GM12864 (cell line): ENCODE data around the gene ATG4D.
"Not testable (repeated sequence)": the region's sequence is repeated elsewhere in the genome, so short reads cannot be mapped to it uniquely, and the experiment has no call there.

ENCODE experiments used
- DNase-seq: peaks from one replicate; pipeline ENCODE4 v3.0.0-alpha.2; 2011; ENCODE audit warnings: low read depth
- H3K4me3 ChIP-seq: 2 replicates; pipeline ENCODE4 v1.5.1; 2011; ENCODE audit warnings: mild to moderate bottlenecking, low read depth, low read length, control low read depth
- TF ChIP-seq, protein P1 (sequence below): IDR thresholded peaks from 2 replicates; pipeline ENCODE4 v1.5.1; 2011; ENCODE audit warnings: low read depth, mild to moderate bottlenecking, moderate library complexity, low read length, control low read depth, inconsistent platforms; ENCODE audit errors: missing control alignments

ATG4D gene

DNA sequence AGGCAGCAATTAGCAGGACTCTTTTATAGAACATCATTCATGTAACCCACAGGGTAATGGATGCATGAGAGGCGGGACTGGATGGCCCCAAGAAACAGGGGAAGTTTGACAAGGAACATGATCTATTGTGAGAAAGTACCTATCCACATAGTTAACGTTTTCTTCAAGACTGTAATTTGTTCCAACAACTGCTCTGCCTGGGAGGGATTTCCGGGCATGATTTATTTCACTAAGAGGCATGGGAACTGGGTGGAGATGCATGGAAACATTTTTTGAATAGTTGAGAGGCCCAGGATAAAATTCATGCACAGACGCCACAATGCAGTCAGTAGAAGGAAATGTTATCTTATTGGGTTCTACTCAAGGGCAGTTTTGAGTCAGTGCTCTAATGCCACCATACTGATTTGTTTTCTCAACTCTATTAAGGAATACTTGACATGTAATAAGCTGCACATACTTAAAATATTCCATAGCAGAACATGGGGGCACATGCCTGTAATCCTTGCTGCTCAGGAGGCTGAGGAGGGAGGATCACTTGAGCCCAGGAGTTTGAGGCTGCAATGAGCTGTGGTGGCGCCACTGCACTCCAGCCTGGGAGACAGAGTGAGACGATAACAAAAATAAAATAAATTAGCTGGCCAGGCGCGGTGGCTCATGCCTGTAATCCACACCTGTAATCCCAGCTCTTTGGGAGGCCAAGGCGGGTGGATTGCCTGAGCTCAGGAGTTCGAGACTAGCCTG lies 9.9 kb upstream of the ATG4D start:
- no peak overlapping the region for H3K4me3 ChIP-seq
- TF ChIP-seq, protein P1, sequence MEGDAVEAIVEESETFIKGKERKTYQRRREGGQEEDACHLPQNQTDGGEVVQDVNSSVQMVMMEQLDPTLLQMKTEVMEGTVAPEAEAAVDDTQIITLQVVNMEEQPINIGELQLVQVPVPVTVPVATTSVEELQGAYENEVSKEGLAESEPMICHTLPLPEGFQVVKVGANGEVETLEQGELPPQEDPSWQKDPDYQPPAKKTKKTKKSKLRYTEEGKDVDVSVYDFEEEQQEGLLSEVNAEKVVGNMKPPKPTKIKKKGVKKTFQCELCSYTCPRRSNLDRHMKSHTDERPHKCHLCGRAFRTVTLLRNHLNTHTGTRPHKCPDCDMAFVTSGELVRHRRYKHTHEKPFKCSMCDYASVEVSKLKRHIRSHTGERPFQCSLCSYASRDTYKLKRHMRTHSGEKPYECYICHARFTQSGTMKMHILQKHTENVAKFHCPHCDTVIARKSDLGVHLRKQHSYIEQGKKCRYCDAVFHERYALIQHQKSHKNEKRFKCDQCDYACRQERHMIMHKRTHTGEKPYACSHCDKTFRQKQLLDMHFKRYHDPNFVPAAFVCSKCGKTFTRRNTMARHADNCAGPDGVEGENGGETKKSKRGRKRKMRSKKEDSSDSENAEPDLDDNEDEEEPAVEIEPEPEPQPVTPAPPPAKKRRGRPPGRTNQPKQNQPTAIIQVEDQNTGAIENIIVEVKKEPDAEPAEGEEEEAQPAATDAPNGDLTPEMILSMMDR: no peak
- DNase-seq: no peak

DNA sequence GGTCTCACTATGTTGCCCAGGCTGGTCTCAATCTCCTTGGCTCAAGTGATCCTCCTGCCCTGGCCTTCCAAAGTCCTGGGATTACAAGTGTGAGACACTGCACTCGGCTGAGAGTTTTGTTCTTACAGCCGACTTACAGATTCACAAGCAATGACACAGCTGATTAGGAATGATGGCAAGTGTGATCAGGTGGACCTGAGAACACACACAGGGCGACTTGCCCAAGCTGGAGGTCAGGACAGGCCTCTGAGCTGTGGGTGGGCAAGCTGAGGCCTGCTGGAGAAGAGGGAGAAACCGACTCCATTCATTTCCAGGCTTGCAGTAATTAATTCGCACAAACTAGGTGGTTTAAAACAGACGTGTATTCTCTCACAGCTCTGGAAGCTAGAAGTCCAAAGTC lies 8.1 kb upstream of the ATG4D start:
- H3K4me3 ChIP-seq: no peak overlapping the region
- TF ChIP-seq, protein P1: no peak
- no peak for DNase-seq

DNA sequence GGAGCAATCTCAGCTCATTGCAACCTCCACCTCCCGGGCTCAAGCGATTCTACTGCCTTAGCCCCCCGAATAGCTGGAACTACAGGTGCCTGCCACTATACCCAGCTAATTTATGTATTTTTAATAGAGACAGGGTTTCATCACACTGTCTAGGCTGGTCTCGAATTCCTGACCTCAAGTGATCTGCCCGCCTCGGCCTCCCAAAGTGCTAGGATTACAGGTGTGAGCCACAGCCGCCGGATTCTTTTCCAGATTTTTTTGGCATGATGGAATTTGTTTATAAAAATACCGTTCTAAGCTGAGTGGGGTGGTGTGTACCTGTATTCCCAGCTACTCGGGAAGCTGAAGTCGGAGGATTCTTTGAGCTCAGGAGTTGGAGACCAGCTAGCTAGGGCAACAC lies 6.0 kb upstream of the ATG4D start:
- H3K4me3 ChIP-seq: no peak overlapping the region
- TF ChIP-seq, protein P1: no peak
- DNase-seq: no peak

DNA sequence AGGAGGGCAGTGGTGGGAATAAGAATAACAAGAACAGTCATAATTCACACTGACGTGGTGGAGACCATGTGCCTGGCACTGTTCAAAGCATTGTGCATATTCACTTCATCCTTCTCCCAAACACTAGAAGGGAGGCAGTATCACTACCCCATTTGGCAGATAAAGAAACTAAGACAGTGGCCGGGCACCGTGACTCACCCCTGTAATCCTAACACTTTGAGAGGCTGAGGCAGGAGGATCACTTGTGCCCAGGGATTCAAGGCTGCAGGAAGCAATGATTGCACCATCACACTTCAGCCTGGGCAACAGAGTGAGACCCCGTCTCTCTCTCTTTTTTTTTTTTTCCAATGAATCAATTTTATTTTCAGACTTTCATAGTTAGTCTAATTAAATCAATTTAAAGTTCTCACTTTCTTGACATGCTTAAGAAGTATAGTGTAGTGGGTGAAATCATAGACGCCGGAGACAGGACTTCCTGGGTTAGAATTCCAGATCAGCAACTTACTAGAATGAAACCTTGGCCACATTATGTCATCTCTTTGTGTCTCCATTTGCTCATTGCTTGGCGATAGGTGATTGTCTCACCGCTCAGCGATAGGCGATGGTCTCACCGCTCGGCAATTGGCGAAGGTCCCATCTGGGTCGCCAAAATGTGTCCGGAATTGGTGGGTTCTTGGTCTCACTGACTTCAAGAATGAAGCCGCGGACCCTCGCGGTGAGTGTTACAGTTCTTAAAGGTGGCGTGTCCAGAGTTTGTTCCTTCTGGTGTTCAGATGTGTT lies 5.3 kb upstream of the ATG4D start:
- TF ChIP-seq, protein P1: no peak
- no peak overlapping the region for H3K4me3 ChIP-seq
- DNase-seq: no peak

DNA sequence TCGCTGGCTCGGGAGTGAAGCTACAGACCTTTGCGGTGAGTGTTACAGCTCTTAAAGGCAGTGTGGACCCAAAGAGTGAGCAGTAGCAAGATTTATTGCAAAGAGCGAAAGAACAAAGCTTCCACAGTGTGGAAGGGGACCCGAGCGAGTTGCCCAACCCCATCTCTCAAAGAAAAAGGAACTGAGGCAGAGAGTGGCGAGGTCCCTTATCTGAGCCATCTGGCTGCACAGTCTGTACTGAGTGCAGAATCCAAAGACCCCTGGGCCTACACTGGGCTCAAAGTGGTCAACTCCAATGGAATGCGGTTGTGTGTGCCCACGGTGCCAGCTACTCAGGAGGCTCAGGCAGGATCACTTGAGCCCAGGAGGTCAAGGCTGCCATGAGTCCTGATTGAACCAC lies 4.7 kb upstream of the ATG4D start:
- not testable (repeated sequence) for H3K4me3 ChIP-seq, DNase-seq

DNA sequence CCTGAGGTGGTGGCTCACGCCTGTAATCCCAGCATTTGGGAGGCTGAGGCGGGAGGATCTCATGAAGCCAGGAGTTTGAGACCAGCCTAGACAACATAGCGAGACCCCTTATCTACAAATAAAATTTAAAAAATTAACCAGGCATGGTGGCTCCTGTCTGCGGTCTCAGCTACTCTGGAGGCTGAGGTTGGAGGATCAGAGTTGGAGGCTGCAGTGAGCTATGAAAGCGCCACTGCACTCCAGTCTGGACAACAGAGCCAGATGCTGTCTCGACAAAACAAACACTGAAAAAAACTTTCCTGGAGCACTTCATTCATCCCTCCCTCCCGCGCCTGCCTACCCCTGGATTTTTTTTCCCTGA lies 665 bp upstream of the ATG4D start:
- 0 out of 2 replicates have a peak overlapping the region, but pooled peaks have one; percentile 86 for H3K4me3 ChIP-seq
- no peak for DNase-seq
- TF ChIP-seq, protein P1: no peak

DNA sequence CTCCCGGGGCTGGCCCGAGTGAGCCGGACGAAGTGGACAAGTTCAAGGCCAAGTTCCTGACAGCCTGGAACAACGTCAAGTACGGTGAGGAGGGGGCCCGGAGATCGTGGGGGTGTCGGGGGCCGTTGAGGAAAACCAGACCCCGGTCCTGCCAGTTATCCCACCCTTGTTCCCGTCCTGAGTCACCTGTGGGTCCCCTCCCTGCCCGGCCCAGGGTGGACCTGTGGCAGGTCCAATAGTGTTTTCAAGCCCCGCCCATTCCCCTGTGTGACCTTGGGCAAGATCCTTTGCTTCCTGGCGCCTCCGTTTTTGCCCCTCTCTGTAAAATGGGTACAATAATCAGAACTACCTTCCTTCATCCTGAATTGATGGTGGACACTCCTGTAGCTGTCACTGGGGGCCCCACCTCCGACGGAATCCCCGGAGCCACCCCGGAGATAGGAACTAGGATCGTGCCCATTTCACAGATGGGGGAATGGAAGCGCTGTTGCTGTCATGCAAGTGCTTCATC lies 593 bp downstream of the ATG4D start:
- TF ChIP-seq, protein P1: no peak
- H3K4me3 ChIP-seq: peak overlapping the region; percentile 86
- no peak for DNase-seq
